HG03460 (cell line): ENCODE data around the gene UQCRC2.
"Not testable (repeated sequence)": the region's sequence is repeated elsewhere in the genome, so short reads cannot be mapped to it uniquely, and the experiment has no call there.

Source experiments
- ATAC-seq: cut with Tn5 transposase; IDR thresholded peaks from one replicate; pipeline ENCODE4 v1.9.1; 2021; ENCODE audit not compliant: unreplicated experiment

UQCRC2 gene

GRCh38 chr16:22008215-22009059, 55.3 kb downstream of the UQCRC2 start:
- no peak for ATAC-seq

GRCh38 chr16:22010902-22011301, 57.7 kb downstream of the UQCRC2 start:
- no peak for ATAC-seq

- ATAC-seq: no peak
Measured at GRCh38 chr16:22012241-22012640, 59.1 kb downstream of the UQCRC2 start.

- no peak for ATAC-seq
Measured at GRCh38 chr16:22013486-22013885, 60.3 kb downstream of the UQCRC2 start.

GRCh38 chr16:22014271-22014873, 61.2 kb downstream of the UQCRC2 start:
- ATAC-seq: no peak

GRCh38 chr16:22016927-22017326, 63.8 kb downstream of the UQCRC2 start:
- ATAC-seq: no peak

GRCh38 chr16:22018559-22018958, 65.4 kb downstream of the UQCRC2 start:
- ATAC-seq: no peak

- no peak for ATAC-seq
Measured at GRCh38 chr16:22022151-22022550, 69.0 kb downstream of the UQCRC2 start.

GRCh38 chr16:22023505-22023904, 70.3 kb downstream of the UQCRC2 start:
- no peak for ATAC-seq

GRCh38 chr16:22024785-22025184, 71.6 kb downstream of the UQCRC2 start:
- ATAC-seq: not testable (repeated sequence)

- ATAC-seq: no peak
Measured at GRCh38 chr16:22027633-22028032, 74.5 kb downstream of the UQCRC2 start.

- ATAC-seq: no peak
Measured at GRCh38 chr16:22029632-22030031, 76.5 kb downstream of the UQCRC2 start.

- no peak for ATAC-seq
Measured at GRCh38 chr16:22030087-22030812, 77.1 kb downstream of the UQCRC2 start.

- ATAC-seq: no peak
Measured at GRCh38 chr16:22031483-22032083, 78.4 kb downstream of the UQCRC2 start.
